Measurements from ENCODE around the gene TM2D3.

The TM2D3 gene

DNA sequence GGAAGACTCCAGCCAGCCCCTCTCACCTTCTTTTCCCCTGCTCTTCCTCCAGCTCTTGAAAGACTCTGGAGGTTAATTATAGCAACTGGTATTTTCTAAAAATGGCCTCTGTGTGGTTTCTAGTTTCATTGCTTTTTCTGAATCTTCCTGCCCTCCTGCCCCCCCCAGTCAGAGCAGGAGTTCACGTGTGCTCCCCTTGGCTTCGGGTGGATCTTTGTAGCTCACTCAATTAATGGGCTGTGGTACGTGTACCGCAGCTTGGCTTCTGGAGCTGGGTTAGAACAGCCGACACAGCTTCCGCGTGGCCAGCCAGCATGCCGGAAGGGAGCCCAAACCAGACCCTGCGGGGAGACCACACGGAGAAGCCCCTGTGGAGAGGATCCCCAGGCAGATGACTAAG is 31.5 kb downstream of the TM2D3 start:
- no peak for DNase-seq

DNA sequence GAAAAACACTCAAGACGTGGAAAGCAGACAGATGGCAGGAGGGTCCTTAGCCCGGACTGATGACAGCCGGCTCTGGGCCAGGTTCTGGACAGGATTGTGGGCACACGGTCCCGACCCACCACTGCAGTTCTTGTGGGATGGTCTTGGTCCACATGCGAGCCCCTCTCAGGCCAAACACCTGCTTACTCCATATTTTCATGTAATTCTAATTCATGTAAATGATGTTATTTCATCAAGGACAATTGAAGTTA is 32.6 kb downstream of the TM2D3 start:
- DNase-seq: no peak

DNA sequence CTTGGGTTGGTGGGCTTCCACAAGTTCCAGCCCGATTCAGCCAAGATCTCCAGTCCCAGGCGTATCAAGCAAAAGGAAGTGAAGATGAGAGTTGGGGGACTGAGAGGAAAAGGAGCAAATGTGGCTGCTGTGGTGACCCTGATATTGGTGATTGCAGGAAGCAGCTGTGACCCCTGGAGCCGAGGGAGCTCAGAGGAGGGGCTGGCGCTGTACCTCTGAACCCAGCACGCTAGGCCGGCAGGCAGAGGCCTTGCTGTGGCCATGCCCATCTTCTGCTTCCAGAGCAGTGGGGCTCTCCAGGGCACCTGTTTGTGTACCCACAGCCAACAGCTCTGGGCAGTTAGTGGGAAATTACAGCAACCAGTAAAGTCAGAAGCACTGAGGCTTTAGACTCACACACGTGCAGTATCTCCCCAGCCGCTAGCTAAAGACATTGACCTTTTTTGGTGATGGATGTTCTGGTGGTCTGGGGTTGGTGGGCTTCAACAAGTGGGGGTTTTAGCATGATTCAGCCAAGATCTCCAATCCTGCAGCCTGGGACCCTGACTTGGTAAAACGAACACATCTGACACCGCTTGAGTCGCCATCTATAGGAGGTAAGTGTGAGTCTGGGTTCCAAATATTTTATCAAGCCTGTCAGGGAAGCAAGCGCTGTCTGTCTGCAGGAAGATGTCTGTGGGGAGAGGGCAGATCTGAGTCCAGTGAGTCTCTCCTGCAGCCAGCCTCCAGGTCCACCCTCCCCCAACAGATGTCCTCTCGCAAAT is 33.1 kb downstream of the TM2D3 start:
- DNase-seq: no peak

DNA sequence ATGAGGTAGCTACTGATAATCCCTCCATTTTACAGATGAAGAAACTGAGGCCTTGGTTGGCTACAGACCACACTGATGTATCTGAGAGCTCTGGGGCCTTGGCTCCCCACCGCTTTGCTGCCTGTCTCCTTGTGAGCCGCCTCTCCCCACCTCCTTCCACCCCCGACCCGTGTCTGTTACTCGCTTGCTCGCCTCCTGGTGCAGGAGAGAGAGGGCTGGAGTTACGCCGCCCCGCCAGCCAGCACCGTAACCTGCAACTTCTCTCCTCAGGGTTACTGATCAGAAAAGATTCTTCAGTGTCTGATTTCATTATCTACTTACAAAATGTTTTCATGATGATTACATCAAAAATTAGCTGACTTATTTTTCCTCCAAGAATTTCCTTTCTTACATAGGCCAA is 34.1 kb downstream of the TM2D3 start:
- DNase-seq: no peak

DNA sequence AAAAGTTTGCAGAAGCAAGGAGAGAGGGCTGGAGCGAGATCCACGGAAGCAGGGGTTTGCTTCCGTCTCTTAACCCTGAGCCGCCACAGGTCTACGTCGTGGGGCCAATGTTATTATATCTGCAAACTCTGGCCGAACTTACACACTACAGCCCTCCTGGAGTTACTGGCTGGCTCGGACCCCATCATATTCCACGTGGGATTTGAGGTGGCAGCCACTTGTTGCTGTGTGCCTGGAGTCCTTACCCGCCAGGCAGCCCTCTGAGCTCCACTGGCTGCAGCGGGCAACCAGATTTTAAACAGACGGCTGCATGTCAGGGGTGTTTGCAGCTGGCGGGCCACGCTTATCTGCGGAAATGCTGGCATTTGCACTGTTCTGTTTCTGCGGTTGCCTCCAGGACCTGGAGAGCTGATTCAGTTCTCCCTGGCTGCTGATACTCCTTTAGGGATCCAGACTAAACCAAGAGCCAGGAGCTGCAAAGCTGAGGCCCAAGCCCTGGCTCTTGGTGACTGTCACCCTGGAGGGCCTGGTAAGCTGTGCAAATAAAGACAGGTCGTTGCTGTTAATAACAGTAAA is 34.7 kb downstream of the TM2D3 start:
- no peak for DNase-seq

DNA sequence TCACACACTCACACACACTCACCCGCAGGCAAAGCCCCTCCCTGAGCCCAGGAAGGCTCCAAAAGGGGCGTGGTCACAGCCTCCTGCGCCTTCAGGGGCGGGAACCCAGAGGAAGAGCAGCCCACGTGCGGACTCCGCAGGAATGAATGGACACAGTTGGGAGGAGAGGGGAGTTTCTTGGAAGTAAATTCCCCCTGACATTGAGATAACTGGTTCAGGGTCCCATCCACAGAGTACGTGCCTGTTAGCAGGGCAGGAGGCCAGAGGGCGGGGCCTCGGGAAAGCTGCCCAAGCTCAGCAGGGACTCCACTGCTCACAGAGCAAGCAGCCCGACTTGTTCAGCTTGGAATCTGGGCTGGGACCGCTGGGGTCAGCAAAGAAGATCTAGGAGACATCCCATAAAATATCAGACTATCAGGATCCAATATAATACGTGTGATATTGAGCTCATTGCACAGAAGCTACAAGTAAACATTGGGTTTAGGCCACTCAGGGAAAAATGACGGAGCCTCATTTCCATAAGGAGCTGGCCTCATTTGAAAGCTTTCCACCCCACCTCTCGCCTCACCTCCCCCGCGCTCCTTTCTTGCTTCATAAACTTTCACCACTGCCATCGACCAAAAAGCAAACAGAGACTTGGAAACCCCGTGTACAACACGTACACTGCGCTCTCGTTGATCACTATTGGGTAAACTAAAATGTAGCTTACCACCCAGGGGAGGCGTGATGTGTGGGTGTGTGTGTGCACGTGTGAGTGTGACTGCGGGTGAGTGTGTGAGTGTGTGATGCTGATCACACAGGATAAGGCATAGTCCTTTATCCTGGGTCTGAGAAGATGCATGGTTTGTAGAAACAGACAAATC is 36.0 kb downstream of the TM2D3 start:
- DNase-seq: peak; percentile 5 to 56

DNA sequence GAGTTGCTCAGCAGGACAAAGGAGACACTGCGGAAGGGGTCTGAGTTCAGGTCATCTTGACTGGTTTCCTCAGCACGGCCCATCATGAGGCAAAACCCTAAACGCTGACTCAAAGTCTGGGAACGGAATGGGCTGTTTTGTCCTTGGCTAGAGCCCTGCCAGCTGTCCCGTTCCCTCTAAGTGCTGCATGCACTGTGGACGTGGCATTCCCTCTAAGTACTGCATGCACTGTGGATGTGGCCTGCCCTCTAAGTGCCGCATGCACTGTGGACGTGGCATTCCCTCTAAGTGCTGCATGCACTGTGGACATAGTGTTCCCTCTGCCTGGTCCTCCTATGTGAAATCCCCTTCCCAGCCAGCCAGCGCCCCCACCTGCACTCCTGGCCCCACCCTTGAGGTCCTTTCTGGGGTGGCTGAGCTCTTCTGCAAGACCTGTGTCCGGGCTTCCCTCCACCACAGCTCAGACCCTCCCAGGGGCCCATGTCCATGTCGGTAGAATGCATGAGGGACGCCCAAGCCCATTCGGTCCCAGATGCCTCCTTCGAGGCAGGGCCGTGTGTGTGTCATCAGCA is 36.7 kb downstream of the TM2D3 start:
- DNase-seq: no peak

DNA sequence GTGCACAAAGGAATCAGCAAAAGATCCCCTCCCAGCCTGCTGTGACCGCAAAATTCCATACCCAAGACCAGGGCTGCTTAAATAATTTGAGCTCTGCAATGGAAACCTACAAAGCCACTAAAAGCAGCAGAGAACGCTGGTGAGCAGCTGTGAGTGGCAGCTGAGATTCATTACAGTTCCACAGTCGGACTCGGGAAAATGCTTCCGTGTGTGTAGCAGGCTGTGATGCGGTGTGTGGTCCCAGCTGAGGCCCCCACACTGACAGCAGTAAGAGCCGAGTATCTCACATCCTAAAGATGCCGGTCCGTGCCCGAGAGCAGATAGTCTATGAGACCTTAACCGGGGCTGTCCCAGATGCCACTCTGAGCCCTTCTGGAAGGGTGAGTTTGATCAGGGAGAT is 37.4 kb downstream of the TM2D3 start:
- DNase-seq: no peak

DNA sequence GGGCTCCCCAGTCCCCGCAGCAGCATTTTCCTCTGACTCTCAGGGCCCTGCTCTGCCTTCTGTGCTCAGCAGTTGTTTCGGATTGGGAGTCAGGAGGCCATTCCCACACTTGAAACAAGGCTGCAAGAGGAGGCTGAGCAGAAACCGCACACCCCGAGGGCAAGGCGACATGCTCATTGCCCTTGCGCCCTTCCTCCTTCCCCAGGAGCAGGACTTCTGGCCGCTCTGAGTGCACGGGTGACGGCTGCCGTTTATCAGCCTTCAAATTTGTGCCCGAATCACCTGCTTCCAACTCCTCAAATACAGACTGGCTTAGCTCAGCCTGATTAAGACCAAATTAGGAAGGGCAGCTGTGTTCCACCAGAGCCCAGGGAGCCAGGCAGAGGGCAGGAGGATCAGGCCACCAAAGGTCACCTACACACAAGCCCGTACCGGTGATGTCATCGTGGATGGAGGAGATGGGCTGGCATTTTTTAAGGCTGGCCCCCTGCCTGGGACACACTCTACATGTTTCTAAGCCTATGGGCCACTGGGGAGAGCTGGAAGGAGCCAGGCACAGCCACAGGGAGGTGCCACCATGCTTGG is 38.1 kb downstream of the TM2D3 start:
- no peak for DNase-seq

DNA sequence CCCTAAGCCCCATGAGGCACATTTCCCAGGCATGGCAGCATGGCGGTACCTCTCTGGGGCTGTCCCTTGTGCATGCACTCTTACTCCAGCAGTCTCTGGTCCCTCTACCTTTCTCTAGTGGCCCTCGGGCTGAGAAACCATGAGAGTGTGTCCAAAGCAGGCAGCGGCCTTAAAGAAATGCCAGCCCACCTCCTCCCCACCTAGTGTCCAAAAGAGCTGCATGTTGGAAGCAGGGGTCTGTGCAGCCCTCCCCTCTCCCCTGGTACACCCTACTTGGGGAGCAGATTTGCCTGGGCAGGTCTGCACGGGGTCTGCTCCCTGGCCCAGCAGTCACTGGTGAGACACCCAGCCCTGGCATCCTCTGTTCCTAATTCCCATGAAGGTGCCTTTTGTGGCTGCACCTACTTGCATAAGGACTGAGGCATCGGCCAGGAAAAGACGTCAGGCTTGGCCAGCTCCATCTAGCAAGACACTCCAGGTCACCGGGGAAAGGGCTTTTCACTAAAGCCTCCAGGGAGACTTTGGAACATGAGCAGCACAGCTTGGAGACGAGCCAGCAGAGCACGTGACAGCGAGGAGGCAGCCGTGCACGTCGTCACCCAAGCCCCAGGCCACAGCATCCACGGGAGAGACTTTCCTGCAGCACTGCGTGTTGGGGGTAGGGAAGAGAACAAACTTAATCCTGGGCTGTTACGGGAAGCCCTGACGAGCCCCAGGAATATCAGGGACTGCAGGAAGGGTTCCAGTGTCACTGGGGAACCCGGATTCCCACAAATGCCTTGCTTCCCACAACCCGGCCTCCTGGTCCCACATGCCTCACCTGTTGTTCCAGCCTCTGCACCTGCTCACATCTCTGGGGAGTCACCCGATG is 38.8 kb downstream of the TM2D3 start:
- DNase-seq: peak; percentile 19 to 40

DNA sequence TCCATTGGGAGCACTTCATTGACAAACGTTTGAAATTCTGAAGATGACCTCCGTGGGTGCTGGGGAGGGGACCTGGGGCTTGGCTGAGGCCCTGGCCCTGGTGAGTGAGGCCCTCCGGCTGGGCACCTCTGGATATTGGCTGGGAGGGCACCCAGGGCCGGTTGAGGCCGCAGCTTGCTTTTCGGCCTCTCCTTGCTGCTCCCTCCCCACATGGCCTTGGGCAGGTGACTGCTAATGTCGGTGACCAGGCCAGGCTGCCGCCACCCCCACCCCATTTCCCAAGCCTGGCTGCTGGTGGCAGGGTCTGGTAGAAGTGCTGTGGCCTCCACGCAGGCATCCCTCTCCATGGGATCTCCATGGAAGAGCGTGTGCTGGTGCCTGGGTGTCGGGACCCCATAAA is 39.5 kb downstream of the TM2D3 start:
- DNase-seq: no peak

DNA sequence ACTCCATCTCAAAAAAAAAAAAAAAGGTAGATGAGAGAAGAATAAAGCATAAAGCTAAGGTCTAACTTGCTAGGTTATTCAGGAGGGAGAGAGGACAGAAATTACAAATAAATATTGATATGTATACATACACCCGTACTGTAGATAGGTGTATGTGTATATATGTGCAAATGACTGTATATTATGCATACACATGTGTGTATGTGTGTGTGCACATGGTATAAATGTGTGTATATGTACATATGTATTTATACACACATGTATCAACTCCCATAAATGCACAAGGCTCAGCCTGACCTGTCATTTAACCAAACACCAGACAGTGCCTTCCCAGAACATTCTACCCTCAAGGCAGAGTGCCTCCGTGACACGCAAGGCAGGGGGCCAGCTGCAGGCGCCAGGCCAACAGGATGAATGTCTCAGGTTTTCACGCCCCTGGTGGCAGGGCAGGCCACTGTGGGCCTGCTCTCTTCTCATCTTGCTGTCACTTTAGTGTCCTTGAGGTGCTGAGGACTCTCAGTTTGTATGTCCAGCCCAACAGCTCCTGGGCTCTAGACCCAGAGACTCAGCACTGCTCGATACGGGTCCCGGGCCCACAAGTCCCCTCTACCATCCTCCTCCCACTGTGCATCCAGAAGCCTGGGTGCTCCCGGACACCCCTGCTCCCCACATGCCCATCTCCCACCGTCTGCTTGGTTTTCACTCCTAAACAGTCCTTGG is 40.4 kb downstream of the TM2D3 start:
- no peak for DNase-seq

DNA sequence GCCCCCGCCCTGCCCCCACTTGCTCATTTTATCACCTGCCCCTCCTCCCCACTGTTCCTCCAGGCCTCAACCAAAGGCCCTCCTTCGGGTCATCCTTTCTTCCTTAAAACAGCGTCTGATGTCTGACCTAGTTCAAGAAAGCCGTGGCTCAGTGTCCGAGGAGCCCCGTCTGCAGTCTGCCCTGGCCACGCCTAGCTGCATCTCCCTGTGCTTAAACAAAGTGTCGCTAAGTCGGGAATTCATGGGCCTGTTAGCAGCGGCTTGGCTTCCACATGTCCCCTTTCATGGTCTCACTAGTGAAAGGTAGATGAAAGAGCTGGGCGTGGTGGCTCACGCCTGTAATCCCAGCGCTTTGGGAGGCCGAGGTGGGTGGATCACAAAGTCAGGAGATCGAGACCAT is 41.2 kb downstream of the TM2D3 start:
- DNase-seq: no peak

DNA sequence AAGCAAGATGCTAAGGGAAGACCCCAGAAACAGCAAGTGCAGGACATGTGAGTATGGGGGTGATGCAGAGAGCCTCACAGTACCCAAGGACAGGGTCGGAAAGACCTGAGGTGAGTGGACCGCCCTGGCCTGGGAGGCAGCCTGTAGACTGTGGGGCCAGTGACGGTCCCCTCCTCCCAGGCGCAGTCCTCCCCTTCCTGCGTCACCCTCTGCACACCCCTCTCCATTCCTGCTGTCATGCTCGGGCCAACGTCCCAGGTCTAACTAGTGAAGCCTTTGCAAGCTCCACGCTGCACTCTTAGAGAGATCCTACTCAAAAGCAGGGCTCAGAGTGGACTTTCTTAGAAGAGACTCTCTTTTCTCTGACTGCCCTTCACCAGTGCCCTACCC is 41.6 kb downstream of the TM2D3 start:
- no peak for DNase-seq

DNA sequence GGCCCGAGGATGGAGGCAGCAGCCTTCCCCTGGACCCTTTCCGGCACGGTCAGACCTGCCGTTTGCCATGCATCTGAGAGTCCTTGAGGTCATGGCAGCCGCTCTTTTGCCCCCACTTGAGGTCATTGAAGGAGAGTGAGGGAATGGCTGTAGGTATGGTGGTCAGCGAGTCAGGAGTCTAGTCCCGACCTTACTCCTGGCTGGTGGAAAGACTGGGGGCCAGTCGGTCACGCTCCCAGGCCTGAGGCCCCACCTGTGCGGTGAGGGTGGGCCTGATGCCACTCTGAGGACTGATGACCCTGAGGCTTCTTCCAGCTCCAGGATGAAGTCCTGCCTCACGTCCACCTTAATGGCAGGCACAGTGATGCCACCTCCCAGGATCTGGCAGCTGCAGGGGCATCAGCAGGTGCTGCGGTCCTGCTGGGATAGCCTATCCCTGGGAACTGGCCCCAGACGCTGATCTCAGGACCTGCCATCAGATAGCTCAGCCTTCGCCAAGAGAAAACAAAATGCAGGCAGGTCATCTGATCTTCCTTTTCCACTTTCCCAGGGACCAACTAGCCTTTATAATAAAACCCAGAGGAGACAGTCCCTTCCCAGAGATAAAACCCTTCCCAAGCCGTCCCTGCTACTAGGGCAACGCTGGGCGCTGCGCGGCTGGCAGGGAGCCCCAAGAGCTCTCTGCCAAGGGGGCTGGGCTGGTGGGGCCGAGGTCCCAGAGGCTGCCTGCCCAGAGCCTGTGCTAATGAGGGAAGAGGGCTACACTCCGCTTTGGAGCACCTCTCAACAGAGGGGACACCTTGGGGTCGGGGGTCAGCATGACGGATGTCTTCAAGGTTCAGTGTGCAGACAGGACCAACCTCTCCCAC is 42.2 kb downstream of the TM2D3 start:
- no peak for DNase-seq

DNA sequence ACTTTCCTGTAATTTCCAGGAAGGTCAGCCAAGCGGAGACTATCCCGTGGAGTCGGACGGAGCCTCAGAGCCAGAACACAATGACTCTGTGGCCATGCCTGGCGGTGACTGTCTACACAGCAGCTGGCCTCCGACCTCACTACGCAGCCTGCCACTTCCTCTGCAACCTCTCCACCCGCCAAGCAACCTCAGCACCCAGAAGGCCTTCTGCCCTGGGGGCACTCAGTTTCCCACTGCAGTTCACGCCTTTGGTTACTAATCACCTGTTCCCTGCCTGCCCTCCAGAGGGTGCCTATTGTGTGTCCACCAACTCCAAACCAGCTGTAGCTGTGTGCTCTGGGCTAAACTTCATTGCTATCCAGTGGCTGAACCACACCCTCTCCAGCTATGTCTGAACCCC is 44.0 kb downstream of the TM2D3 start:
- no peak for DNase-seq

DNA sequence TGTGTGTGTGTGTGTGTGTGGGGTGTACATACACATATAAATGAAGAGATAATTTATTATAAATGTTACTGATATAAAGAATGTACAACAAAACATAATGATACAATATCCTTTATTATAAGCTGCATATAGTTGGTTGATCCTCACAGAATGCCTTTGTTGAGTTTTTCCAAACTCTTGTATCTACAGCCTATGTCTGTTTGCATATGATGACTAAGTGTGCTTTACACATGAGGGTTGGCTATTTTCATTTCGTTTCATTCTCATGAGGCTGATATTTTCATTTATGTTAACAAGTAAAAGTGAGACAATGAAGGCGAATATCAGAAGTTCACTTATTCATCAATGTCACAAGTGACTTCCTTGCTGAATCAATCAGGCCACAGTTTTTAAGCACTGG is 45.1 kb downstream of the TM2D3 start:
- DNase-seq: no peak

DNA sequence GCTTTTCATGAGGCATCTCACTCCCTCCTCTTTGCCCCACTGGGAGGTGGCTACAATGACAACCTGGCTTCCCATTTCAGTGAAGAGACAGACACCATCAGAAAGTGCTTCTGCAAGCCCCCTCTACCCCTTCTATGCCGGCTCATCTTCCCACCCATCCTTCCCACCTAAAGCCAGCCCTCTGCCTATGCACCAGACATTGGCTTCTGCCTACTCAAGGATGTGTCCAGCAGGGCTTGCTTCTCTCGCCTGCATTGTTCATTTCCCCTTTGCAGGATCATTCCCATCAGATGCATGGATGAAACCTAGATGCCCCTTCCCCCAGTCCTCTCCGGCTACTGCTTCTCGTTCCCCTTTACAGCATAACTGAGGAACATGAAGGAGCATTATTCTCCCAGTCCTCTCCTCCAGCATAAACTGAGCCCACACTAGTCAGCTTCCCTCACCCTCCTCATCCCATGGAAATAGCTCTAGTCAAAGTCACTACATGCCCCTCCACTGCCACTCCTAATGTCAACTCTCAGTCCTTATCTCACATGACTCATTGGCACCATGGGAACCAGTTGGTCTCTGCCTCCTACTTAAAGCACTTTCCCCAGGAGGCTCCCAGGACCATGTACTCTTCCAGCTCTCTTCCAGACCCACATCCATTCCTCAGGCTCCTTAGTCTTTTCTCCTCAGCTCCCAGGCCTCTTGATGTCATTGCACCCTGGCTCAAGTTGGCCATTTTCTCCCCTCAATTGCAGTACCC is 47.9 kb downstream of the TM2D3 start:
- no peak for DNase-seq

DNA sequence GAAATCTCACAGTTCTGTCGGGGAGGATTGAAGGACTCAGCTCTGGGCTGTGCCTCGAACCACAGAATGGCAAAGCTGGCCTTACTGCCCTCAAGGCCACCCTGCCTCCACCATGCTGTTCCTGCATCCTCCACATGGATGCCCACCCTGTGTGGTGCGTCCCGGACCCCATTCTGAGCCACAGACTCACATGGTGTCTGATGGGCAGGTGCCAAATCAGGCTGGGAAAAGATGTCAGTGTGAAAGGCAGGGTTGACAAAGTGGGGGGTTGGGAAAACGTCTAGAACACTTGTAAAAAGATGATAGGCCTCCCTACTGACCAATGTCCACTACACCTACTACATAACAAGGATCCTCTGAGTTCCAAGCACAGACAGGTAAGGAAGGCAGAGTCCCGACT is 49.4 kb downstream of the TM2D3 start:
- no peak for DNase-seq

DNA sequence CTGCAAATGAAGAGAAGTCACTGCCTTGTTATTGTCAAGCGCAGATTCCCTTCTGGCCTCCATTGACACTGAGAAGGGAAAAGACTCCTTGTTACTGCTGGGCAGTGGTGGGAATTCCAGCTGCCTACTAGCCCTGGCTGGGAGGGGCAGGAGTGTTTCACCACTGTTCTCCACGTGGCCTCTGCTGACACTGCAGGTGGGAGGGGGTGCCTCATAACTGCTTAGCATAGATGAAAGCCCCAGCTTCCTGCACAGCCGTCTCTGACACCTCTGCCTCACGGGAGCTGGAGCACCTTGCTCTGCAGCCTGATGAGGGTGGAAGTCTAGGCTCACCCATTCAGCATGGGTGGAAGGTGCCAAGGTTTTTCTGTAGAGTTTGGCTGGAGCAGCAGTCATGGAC is 52.1 kb downstream of the TM2D3 start:
- no peak for DNase-seq

All from NCI-H2081 (cell line).